IMR-90 (cell line): ENCODE results near the gene PTPRN2. TPM values are rescaled to one million over a fixed set of nuclear protein-coding genes. Genes with fewer than 3 reads are reported as not detected.

Experiments
- ATAC-seq: fragments of 200-7000 bp; cut with Tn5 transposase; 2 replicates; pipeline ENCODE4 v1.9.1; 2020; ENCODE audit warnings: low read depth, mild to moderate bottlenecking, moderate library complexity
- BruUV-seq: library from RNA; stranded (reverse); fragments of 400-500 nt; replicated peaks from 2 replicates; lab custom pipeline; 2021; lab: Mats Ljungman, UMichigan
- CTCF ChIA-PET: fragments of 300-600 bp; formaldehyde crosslinking; extraction: SDS; loops from one replicate; lab custom pipeline; 2021; ENCODE audit warnings: antibody characterized with exemption; lab: Yijun Ruan, JAX
- POLR2A ChIA-PET: fragments of 300-600 bp; sonication (Branson Sonifier 250); formaldehyde crosslinking; loops from one replicate; lab custom pipeline; 2022; ENCODE audit warnings: antibody characterized with exemption; ENCODE audit not compliant: unreplicated experiment; lab: Charles Lee
- DNase-seq: peaks from one replicate; pipeline ENCODE4 v3.0.0; 2013
- H2AFZ ChIP-seq: replicated peaks from 2 replicates; pipeline ENCODE3; 2013; ENCODE audit warnings: low read length, mild to moderate bottlenecking; ENCODE audit not compliant: poor library complexity
- H2AK5ac ChIP-seq: 2 replicates; pipeline ENCODE4 v1.6.1; 2013; ENCODE audit warnings: low read depth, low read length, inconsistent platforms
- H2AK9ac ChIP-seq: replicated peaks from 2 replicates; pipeline ENCODE3; 2013; ENCODE audit warnings: mild to moderate bottlenecking, low read depth, low read length, moderate library complexity; ENCODE audit not compliant: poor library complexity
- H2BK120ac ChIP-seq: 2 replicates; pipeline ENCODE4 v1.6.1; 2013; ENCODE audit warnings: low read depth, low read length, inconsistent platforms
- H2BK15ac ChIP-seq: 3 replicates; pipeline ENCODE4 v1.6.1; 2013; ENCODE audit warnings: low read depth, low read length, inconsistent platforms
- H2BK20ac ChIP-seq: 2 replicates; pipeline ENCODE4 v1.6.1; 2013; ENCODE audit warnings: low read depth, mild to moderate bottlenecking, inconsistent platforms, low read length, moderate library complexity
- H2BK5ac ChIP-seq: 2 replicates; pipeline ENCODE4 v1.6.1; 2013; ENCODE audit warnings: mild to moderate bottlenecking, low read depth, low read length, inconsistent platforms; ENCODE audit not compliant: poor library complexity, severe bottlenecking
- H3K14ac ChIP-seq: replicated peaks from 2 replicates; pipeline ENCODE4 v1.6.1; 2013; ENCODE audit warnings: low read depth, low read length, inconsistent platforms
- H3K18ac ChIP-seq: 2 replicates; pipeline ENCODE4 v1.6.1; 2013; ENCODE audit warnings: low read depth, low read length, control low read depth
- H3K23ac ChIP-seq: 2 replicates; pipeline ENCODE4 v1.6.1; 2013; ENCODE audit warnings: low read depth, low read length, inconsistent platforms
- H3K27ac ChIP-seq: 2 replicates; pipeline ENCODE4 v1.5.1; 2013; ENCODE audit warnings: mild to moderate bottlenecking, control low read depth, low read length; ENCODE audit not compliant: insufficient read depth
- H3K27me3 ChIP-seq: 2 replicates; pipeline ENCODE4 v1.6.1; 2013; ENCODE audit warnings: low read length; ENCODE audit not compliant: control insufficient read depth, insufficient read depth
- H3K36me3 ChIP-seq: 2 replicates; pipeline ENCODE4 v1.6.1; 2013; ENCODE audit warnings: low read length, mixed read lengths; ENCODE audit not compliant: control insufficient read depth, insufficient read depth
- H3K4ac ChIP-seq: 2 replicates; pipeline ENCODE4 v1.6.1; 2013; ENCODE audit warnings: low read depth, low read length, inconsistent platforms
- H3K4me1 ChIP-seq: 2 replicates; pipeline ENCODE4 v1.6.1; 2013; ENCODE audit warnings: low read length, mixed read lengths; ENCODE audit not compliant: control insufficient read depth, insufficient read depth
- H3K4me2 ChIP-seq: 2 replicates; pipeline ENCODE4 v1.6.1; 2013; ENCODE audit warnings: low read depth, mild to moderate bottlenecking, control low read depth, low read length, moderate library complexity
- H3K4me3 ChIP-seq: 2 replicates; pipeline ENCODE4 v1.5.1; 2013; ENCODE audit warnings: low read depth, mild to moderate bottlenecking, control low read depth, low read length, moderate library complexity; ENCODE audit not compliant: insufficient read depth
- H3K56ac ChIP-seq: 2 replicates; pipeline ENCODE4 v1.6.1; 2013; ENCODE audit warnings: low read length, inconsistent platforms; ENCODE audit not compliant: insufficient read depth; ENCODE audit errors: extremely low read depth
- H3K79me1 ChIP-seq, 2 experiments: 2 replicates each; pipeline ENCODE4 v1.6.1; 2013; ENCODE audit warnings: low read length in 2 of 2, inconsistent platforms in 1 of 2, low read depth in 1 of 2
- H3K9ac ChIP-seq: 2 replicates; pipeline ENCODE4 v1.6.1; 2013; ENCODE audit warnings: low read depth, low read length, control low read depth
- H3K9me1 ChIP-seq: 2 replicates; pipeline ENCODE4 v1.6.1; 2013; ENCODE audit warnings: low read length, inconsistent platforms; ENCODE audit not compliant: insufficient read depth
- H3K9me3 ChIP-seq: 2 replicates; pipeline ENCODE4 v1.6.1; 2013; ENCODE audit warnings: low read length; ENCODE audit not compliant: control insufficient read depth, insufficient read depth
- H4K20me1 ChIP-seq: 2 replicates; pipeline ENCODE4 v1.6.1; 2013; ENCODE audit warnings: low read length, inconsistent platforms; ENCODE audit not compliant: insufficient read depth
- H4K5ac ChIP-seq: 2 replicates; pipeline ENCODE4 v1.6.1; 2013; ENCODE audit warnings: mild to moderate bottlenecking, low read depth, low read length, control low read depth
- H4K8ac ChIP-seq, 2 experiments: 2 replicates each; pipeline ENCODE4 v1.6.1; 2013; ENCODE audit warnings: low read depth in 2 of 2, low read length in 2 of 2, control low read depth in 1 of 2, inconsistent platforms in 1 of 2
- H4K91ac ChIP-seq: 2 replicates; pipeline ENCODE4 v1.6.1; 2013; ENCODE audit warnings: low read depth, low read length, inconsistent platforms; ENCODE audit not compliant: insufficient read depth
- NFE2L2 ChIP-seq: fragments of 150-350 bp; IDR thresholded peaks from 2 replicates; pipeline ENCODE4 v1.6.1; 2016; ENCODE audit warnings: low read depth, mild to moderate bottlenecking, low read length
- RAD21 ChIP-seq: IDR thresholded peaks from 2 replicates; pipeline ENCODE4 v1.6.1; 2012; ENCODE audit warnings: low read length, improper control_type of control experiment
- USF2 ChIP-seq: fragments of 150-350 bp; IDR thresholded peaks from 2 replicates; pipeline ENCODE4 v1.6.1; 2017; ENCODE audit warnings: mild to moderate bottlenecking, antibody characterized with exemption, low read length, low read depth
- WGBS, 2 experiments: methylation state at CpG; one replicate each; pipeline versions ENCODE4 v1.1.5 to v1.1.7; 2013; ENCODE audit warnings: missing lambda C conversion rate in 2 of 2; ENCODE audit not compliant: insufficient read length in 1 of 2; ENCODE audit errors: extremely low coverage in 2 of 2; 5-methylcytosine and 5-hydroxymethylcytosine counted together
- dilution Hi-C: fragments of 300-500 bp; cut with HindIII; formaldehyde crosslinking; loops from one replicate; pipeline ENCODE4 v1.14.3; 2018; ENCODE audit warnings: low sequenced_read_pairs; ENCODE audit not compliant: unreplicated experiment
- in situ Hi-C: fragments of 300-500 bp; cut with MboI; formaldehyde crosslinking; loops from 3 replicates; pipeline ENCODE4 v1.14.3; 2019; ENCODE audit warnings: low sequenced_read_pairs, inconsistent platforms, mixed read lengths
- intact Hi-C: fragments of 100-400 bp; cut with micrococcal nuclease; formaldehyde crosslinking; loops from 2 replicates; pipeline ENCODE4 v1.10.0; 2022
- polyA plus RNA-seq, 3 experiments: library from polyadenylated mRNA; depleted of rRNA; stranded (reverse); fragments of >200 nt; gene quantifications; 2 replicates each; pipeline ENCODE4 v1.2.3, GENCODE V29; 2012; ENCODE audit warnings: low replicate concordance in 1 of 3
- total RNA-seq: library from RNA; depleted of rRNA; stranded (reverse); fragments of >200 nt; gene quantifications from 2 replicates; pipeline ENCODE4 v1.2.3, GENCODE V29; 2012

PTPRN2 gene
- total and polyA plus RNA-seq, 2 of the 4 experiments (the other 2 are of a cell fraction), result 0.03 TPM; not detected in 1

GRCh38 chr7:158094046-158094445 is 493.6 kb downstream of the PTPRN2 start:
- Histone ChIP-seq H3K14ac (no peak overlapping the region), H4K91ac (no peak overlapping the region), H3K9me1 (no peaks in the 10 kb centered on the region), H2BK5ac (no peak overlapping the region), H2BK15ac (no peak overlapping the region), H3K4me1 (no peaks in the 10 kb centered on the region), H4K8ac (no peak overlapping the region), H2AK5ac (no peak overlapping the region), H4K20me1 (no peaks in the 10 kb centered on the region), H3K18ac (no peak overlapping the region), H3K56ac (no peak overlapping the region), H3K4me2 (no peak overlapping the region), H3K4ac (no peak overlapping the region), H3K23ac (no peak overlapping the region), H4K5ac (no peak overlapping the region), H3K9me3 (peaks cover 27% of the 10 kb centered on the region), H2BK20ac (no peak overlapping the region), H2AFZ (no peak overlapping the region), H2BK120ac (no peak overlapping the region), H3K27me3 (no peaks in the 10 kb centered on the region), H3K36me3 (no peaks in the 10 kb centered on the region), H3K79me1 (no peaks in the 10 kb centered on the region), H3K9ac (no peak overlapping the region), H3K4me3 (no peak overlapping the region), H2AK9ac (no peak overlapping the region), H3K27ac (no peak overlapping the region)
- intact Hi-C loops (no loop called here), in situ Hi-C loops (no loop called here), dilution Hi-C loops (no loop called here)
- ATAC-seq (no peak), DNase-seq (no peak)
- POLR2A ChIA-PET, result no interaction called here
- BruUV-seq, result no TSS peak
- no CpG with 5 or more reads among the region's 10 CpGs for WGBS, 2 experiments
- CTCF ChIA-PET, result no interaction called here
- TF ChIP-seq RAD21, result no peak
- TF ChIP-seq NFE2L2, result no peak
- TF ChIP-seq USF2, result no peak
